GM21515 (cell line): ENCODE measurements around the gene CSTB.

Source experiments
- ATAC-seq: cut with Tn5 transposase; IDR thresholded peaks from one replicate; pipeline ENCODE4 v1.9.1; 2021; ENCODE audit not compliant: unreplicated experiment

Gene CSTB

DNA sequence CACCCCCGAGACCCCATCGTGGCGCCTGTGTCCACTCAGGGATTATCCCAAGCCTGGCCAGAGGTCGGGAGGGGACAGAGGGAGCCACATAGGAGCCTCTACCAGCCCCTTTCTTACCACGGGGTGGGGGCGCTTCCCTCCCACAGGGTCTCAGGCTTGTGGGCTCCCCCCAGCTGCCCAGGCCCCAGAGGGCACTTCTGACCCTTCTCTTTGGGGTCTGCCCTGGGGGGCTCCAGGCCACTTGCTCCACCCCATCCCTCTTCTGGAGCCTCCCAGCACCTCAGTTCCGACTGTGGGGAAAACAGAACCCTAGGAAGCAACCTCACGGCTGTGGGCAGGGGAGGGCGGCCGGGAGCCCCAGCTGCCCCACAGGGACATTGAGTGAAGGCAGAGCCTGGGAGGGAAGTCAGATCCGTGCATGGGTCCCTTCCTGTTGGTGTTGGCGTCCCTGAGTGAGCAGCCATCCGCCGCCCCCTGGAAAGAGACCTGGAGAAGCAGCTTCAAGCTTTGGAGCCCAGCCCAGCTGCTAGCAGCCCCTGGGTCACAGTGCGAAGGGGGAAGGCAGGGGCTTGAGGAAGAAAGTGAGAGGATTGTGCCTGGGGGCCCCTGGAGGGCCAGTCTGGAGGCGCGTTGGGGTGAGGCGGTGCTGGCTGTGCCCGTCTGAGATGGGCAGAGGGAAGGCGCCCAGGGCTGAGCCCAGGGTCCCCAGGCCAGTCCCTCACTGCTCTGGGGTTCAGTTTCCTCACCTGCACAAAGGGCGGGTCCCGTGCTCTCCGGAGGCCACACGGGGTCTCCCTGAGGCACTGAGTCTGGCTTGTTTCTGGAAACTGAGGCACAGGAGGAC is 35.4 kb upstream of the CSTB start:
- ATAC-seq = no peak

DNA sequence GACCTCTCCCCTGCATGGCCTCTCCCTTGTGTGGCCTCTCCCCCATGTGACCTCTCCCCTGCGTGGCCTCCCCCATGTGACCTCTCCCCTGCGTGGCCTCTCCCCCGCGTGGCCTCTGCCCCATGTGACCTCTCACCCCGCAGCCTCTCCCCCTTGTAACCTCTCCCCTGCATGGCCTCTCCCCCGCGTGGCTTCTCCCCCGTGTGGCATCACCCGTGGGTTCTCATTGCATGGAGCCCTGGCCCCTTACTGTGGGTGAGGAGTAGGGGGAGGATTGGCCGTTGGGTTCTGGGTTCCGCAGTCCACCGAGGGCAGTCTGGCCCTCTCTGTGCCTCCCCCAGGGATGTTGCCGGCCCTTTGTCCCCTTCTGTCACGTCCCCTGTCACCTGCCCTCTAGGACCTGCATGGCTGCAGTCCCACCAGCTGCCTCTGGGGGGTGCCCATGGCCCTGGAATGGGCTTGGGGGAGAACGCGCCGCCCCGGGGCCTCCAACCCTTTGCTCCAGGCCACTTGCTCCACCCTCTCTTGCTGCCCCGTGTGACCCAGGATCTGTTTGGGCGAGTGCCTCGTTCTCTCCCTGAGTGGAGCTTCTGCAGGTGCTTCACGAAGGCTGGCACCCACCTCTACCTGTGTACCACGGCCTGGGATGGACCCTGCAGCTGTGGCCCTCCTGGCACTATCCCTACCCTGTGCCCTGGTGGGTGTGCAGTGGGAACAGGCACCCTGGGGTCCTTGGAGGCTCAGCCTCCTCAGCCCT is 34.6 kb upstream of the CSTB start:
- peak; percentile 58 for ATAC-seq

DNA sequence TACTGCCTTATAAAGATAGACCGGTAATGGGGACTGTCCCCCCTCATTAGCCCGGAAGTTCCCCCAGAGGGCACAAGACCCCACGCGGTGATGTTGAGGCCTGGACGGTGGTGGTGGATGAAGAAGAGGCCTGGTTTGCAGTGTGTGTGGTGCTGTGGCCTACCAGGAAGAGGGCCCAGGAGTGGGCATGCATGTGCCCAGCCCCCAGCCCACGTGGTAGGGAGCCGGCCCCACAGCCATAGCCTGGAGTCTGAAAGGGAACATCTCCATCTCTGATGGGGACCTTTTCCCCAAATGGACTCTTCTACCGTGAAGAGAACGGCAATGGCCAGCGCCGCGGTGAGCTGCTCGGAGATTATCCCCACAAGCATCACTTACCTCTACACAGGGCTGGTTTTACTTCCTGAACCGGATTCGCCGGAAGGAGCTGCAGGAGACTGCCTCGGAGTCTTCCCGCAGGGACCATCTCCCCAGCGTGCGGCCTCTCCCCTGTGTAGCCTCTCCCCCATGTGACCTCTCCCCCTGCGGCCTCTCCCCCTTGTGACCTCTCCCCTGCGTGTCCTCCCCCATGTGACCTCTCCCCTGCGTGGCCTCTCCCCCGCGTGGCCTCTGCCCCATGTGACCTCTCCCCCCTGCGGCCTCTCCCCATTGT is 33.9 kb upstream of the CSTB start:
- ATAC-seq = no peak

DNA sequence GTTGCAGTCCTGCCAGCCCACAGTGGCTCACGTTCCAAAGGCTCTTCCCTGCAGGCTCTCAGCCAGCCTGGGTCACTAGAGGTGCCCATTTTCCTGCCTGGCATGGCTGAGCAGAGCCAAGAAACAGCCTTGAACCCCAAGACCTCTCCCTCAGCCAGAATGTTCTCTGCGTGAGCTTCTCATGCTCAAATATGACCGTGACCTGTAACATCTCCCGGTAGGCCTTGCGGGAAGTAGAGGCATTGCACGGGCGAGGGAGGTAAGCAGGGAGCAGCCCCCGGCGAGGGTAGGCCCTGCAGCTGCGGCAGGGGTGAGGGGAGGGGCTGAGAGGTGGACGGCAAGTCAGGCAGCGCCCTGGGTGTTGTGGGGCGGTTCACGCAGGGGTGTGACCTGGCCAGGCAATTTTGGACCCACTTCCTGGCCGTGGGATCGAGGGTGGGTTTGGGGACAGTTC is 33.3 kb upstream of the CSTB start:
- ATAC-seq = no peak

DNA sequence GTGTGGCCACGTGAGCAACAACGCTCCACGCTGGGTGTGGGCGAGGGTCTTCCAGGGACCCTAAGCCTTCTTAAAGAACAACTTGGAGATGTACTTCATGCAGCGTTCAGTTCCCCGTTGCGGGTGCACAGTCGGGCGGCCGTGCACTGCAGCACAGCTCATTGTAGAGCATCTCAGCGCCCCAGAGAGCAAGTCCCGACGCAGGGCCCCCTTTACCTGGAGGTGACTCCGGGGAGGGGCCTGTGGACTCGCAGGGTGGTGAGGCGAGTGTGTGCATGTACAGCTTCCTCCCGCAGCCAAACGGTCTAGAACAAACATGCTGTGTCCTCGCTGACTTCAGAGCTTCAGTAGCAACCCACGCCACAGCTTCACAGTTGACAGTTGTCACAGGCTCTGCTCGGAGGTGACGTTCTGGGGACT is 32.7 kb upstream of the CSTB start:
- no peak for ATAC-seq

DNA sequence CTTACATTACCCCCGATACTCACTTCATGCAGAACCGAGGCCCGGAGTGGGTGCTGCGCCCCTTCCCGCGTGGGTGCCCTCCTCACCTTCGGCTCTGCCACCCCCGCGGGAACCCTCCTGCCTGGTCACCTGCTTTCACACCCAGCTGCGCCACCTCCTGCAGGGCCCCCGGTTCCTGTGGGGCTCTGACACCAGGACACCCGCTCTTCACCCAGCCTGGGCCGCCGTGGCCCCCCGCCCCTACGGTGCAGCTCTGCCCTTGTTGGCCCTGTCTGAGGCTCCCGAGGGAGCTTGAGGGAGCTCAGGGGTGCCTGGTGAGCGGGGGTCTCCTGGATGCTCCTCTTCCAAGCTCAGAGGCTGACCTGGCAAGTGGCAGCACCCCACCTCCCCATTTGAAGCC is 32.3 kb upstream of the CSTB start:
- ATAC-seq = no peak

DNA sequence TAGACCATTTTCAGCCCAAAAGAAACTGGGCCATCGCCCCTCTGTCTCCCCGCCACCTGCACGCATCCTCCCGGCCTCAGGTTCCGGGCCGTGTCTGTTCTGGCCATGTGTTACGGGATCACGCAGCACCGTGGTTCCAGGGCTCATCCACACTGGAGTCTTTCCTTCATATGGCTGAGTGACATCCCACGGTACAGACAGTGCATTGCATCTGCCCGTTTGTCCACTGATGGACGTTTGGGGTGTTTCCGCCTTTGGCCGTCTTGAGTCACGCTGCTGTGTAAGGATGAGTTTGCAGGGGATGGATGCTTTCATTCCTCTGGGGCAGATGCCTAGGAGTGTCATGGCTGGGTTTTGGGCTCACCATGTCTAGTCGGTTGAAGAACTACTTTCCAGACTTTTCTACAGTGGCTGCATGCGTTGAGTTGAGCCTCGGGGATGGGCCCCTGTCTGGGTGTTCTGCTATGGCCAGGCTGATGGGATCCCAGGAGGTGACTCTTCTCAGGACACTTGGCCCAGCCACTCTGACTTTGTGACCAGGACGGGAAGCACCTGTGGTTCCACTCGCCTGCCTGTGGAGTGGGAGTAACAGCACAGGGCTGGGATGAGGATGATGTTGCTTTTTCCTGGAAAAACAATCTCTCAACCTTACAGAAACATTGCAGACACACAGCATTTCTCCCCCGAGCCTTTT is 30.1 kb upstream of the CSTB start:
- no peak for ATAC-seq

DNA sequence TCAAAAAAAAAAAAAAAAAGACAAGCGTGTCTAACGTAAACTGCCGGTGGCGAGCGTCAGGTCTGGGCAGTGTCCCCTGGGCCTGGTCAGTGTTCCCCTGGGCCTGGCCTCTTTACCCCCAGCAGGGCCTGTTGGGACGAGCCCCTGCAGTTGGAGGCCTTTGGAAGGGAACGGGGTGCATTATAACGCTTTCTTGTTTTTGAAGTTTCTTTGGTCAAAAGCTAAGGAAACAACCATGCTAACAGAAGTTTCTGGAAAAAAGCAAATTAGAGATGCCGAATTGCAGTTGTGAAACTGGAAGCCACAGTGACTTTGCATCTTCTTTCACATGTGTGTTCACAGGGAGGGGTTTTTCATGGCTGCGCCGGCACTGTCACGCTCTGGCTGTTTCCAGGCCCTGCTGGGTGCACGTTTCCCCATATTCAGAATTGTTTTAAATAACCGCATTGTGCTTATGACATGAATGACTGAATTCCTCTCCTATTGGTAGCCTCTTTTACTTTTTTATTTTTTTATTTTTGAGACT is 29.2 kb upstream of the CSTB start:
- ATAC-seq = peak; percentile 74

DNA sequence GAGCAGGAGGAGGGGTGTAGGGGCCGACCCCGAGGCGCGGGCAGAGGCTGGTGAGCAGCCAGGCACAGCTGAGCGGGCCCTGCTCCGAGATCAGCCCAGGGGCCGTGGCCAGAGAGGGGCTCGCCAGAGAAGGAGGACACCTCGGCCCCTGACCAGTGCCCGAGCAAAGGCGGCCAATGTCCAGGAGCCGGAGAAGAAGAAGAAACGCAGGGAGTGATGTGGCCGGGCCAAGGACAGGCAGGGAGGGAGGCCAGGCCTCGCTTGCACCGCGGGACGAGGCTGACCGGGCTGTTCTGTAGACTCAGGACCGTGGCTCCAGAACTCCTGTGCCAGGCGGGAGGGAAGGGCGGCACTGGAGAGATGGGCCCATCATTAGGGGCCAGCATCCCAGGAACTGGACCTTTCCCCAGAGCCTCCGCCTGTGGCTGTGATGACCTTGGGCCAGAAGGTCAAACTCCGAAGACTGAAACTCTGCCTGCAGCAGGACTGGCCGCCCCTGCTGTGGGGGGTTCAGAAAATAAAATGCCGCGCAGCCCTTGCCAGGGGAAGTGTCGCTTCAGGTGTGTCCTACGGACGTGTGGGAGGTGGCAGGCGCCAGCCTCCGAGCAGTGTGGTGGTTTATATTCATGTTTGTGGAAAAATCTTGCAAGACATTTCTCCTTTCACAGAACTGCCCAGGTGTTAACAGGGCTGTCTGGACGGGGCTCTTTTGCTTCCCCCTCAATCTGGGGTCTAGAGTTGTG is 27.6 kb upstream of the CSTB start:
- no peak for ATAC-seq

DNA sequence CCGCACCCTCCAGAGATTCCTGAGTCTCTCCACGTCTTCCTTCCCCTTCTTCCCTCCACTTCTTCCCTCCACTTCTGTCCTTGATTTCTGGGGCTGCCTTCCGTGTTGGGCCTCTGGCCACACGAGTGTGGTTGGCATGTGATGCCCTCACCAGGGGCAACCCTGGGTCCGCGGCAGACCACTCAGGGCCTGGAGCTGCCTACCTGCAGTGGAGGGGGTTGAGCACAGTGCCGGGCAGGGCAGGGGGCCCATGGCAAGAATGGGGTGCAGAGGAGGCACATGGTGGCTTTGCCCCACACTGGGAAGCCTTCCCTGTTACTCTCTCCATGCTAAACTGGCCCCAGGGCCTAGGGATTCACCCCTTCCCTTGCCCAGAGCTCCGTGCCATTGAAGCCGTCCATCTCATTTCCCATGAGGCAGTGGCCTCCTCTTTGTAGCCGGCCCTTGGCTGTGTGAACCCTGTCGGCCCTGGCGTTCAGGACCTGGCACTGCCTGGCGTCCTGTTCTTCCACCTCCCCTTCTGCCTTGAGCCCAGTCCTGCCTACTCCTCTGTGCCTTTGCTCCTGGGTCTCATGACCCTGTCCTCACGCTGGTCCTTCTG is 26.7 kb upstream of the CSTB start:
- no peak for ATAC-seq

DNA sequence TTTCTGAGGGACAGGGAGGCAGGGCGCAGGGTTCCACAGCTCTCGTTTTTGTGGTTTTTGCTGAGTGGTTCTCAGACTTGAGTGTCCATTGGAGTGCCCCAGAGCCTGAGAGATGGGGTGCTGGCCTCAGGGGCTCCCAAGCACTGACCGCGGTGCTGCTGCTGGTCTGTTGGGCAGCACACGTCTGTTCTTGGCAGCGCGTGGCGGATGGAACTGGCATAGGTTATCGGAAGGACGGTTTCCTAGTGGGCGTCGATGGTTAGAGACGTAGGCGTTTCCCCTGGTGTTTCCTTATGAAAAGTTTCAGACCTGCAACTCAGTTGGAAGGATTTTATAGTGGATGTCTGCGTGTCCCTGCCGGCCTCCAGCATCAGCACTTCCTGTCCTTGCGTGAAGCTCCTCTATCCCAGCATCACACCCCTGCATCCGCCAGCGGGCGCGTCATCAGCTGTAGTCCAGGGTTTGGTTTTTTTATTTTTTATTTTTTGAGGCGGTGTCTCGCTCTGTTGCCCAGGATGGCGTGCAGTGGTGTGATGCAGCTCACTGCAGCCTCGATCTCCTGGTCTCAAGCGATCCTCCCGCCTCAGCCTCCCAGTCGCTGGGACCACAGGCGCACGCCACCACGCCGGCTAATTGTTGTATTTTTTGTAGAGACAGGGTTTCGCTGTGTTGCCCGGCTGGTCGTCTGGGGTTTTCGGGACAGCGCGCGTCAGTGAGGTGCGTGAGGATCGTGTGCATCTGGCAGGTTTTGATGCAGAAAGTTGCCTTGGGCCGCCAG is 25.1 kb upstream of the CSTB start:
- no peak for ATAC-seq

DNA sequence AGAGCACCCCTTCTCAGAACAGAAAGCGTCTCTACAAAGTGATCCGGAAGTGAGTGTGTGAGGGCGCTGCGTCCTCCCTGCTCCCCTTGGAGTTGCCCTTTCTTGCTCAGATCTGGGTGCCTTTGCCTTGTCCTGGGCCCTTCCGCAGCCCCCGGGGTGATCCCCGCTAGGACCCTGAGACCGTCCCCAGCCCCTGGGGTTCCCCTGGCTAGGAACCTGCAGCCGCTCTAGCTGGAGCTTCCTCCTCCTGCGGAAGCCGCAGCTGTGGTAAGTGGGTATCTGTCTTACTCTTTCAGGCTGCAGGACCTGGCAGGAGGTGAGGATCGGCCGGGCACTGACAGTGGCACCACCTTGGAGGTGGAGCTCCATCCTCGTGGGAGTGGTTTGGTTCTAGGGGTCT is 24.5 kb upstream of the CSTB start:
- no peak for ATAC-seq

DNA sequence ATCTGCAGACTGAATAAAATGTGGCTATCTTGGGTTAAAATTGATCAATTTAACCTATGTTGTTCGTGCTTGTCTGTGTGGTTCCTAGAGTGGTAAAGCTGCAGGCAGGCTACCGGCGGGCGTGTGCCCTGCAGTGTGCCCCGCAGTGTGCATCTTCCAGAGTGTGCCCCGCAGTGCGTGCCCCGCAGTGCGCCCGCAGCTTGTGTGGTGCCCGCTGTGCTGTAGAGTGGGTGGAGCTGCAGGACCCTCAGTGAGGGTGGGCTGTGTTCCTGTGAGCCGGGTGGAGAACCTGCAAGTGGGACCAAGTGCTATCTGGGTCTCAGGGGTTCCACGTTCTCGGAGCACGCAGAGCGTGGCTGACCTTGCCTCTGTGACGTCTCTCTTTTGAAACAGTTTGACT is 24.0 kb upstream of the CSTB start:
- ATAC-seq = no peak

DNA sequence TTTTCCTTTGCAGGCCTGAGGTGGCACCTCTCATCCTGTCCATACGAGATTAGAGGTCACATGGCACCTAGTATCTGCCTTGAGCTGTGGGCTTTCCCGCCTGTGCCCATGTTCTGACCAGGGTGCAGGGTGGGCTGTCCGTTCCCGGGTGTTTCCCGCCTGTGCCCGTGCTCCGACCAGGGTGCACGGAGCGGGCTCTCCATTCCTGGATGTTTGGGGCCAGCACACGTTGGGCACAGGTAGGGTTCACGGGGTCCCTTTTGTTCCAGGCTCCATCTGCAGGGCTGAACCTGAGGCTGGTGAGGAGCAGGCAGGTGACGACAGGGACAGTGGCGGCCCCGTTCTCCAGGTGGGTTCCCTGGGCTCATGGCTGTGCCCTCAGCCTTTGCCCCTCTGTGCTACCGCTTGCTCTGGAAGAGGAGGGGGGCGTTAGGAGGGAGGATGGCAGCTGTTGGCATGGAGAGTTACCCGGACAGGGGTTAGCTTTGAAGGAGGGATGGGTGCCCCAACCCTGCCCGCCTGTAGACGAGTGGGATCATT is 23.3 kb upstream of the CSTB start:
- ATAC-seq = no peak

DNA sequence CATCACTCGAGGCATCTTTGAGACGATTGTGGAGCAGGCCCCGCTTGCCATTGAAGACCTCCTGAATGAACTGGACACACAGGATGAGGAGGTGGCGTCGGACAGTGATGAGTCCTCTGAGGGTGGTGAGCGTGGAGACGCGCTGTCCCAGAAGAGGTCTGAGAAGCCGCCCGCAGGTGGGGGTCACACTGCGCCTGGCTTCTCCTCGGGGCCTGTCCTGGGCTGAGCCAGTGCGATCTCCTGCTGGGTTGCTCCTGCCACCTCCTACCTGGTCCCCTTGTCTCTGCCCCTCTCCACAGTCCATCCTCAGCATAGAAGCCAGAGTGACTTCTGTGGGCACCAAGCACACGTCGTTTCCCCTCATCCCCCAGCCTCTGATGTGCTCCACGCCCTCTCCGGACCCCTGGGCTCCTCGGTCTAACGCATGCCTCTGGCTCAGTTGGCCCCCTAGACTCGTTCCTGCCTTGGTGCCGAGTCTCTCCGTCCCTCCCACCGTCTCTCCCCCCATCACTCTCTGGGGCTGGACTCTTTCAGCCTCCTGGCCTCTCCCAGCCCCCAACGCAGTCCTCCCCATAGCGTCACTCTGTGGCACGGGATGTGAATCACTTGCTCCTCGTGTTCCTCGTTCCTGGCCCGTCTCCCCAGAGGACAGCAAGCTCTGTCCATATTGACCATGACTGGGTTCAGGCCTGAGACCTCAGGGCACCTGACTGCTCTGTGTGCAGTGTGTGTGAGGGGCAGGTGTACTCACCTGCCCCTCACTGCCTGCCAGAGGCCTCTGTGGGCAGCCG is 22.0 kb upstream of the CSTB start:
- no peak for ATAC-seq

DNA sequence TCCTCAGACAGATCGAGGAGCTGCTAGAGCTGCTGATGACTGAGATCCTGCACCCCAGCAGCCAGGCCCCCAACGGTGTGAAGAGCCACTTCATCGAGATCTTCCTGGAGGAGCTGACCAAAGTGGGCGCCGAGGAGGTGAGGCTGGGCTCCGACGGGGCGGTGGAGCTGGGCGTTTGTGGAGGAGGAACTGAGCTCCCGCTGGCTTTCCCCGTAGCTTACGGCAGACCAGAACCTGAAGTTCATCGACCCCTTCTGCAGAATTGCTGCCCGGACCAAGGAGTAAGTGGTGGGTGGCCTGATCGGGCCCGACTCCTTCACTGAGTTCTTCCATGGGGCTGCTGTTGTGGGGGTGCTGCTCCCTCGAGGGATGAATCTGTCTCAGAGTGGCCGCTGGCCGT is 21.3 kb upstream of the CSTB start:
- ATAC-seq = no peak

DNA sequence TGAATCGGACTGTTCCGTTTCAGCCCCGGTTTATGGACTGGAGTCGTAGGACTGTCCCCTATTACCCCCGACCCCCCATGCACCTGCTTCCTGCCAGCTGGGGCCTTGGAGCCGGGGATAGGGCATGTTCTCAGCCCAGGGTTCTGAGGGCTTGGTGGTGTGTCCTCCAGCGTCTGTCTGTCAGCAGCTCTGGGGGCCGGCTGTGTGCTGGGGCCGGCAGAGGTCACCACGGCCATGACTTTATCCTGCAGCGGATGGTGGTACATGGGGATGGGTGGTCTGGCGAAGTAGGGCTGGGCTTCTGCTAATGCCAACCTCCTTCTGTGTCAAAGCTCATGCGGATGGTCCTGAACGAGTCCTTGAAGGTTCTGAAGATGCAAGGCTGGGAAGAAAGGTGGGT is 18.7 kb upstream of the CSTB start:
- ATAC-seq = no peak

DNA sequence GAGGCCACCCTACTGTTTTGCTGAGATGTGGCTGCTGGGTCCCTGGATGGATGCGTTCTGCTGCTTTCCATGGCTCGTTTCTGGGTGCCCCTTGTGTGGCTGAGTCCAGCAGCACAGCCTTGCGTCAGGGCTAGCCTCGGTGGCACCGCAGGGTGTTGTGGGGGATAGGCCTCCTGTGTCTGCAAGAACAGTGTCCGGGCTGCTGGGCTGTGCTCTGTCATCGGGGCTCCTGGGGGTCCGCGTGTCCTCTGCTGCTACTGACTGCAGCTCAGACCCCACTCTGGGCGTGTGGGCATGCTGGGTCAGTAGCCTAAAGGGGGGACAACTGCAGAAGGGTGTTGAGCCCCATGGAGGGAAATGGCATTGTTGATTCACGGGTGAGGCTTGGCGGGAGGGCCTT is 18.2 kb upstream of the CSTB start:
- no peak for ATAC-seq
